Rectal smooth muscle tissue (tissue), 1 donor: Measurements from ENCODE around the gene ZCCHC7.

Experiments used
- H3K27ac ChIP-seq: one replicate; pipeline ENCODE4 v1.7.0; 2013; ENCODE audit warnings: low read depth, low read length, inconsistent platforms
- H3K27me3 ChIP-seq: one replicate; pipeline ENCODE4 v1.7.0; 2013; ENCODE audit warnings: low read length; ENCODE audit not compliant: control insufficient read depth, insufficient read depth
- H3K36me3 ChIP-seq: one replicate; pipeline ENCODE4 v1.7.0; 2013; ENCODE audit warnings: low read length; ENCODE audit not compliant: control insufficient read depth, insufficient read depth
- H3K4me1 ChIP-seq: one replicate; pipeline ENCODE4 v1.7.0; 2013; ENCODE audit warnings: low read length; ENCODE audit not compliant: control insufficient read depth, insufficient read depth
- H3K4me3 ChIP-seq: one replicate; pipeline ENCODE4 v1.7.0; 2013; ENCODE audit warnings: low read length
- H3K9ac ChIP-seq: one replicate; pipeline ENCODE4 v1.7.0; 2013; ENCODE audit warnings: low read length

Gene ZCCHC7

GRCh38 chr9:37372839-37373238, 252.5 kb downstream of the ZCCHC7 start:
- no peak overlapping the region for H3K27ac ChIP-seq
- no peaks in the 10 kb centered on the region for H3K4me1 ChIP-seq
- H3K9ac ChIP-seq, result no peak overlapping the region
- no peak overlapping the region for H3K4me3 ChIP-seq
- no peaks in the 10 kb centered on the region for H3K36me3 ChIP-seq
- H3K27me3 ChIP-seq, result peaks cover 3% of the 10 kb centered on the region

GRCh38 chr9:37373621-37374020, 253.2 kb downstream of the ZCCHC7 start:
- Histone ChIP-seq H3K4me1 (no peaks in the 10 kb centered on the region), H3K27ac (no peak overlapping the region), H3K9ac (no peak overlapping the region)

DNA sequence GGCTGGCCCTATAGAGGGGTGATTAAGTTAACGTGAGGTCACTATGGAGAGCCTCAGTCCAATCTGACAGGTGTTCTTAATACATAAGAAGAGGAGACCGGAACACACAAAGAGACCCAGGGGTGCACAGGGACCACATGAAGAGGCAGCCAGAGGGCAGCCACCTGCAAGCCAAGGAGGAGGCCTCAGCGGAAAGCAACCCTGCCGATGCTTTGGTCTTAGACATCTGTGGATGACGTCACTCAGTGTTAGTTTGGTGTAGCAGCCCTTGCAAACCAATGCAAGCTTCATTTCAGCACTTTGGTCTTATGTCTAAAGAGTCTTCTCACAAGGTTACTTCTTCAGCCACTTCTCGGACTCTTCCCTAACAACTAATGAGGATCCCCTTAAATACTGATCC, 254.5 kb downstream of the ZCCHC7 start:
- H3K4me1 ChIP-seq, result no peaks in the 10 kb centered on the region
- H3K36me3 ChIP-seq, result no peaks in the 10 kb centered on the region
- H3K4me3 ChIP-seq, result no peak overlapping the region
- H3K27me3 ChIP-seq, result peaks cover 3% of the 10 kb centered on the region
- H3K27ac ChIP-seq, result no peak overlapping the region
- H3K9ac ChIP-seq, result no peak overlapping the region

More at GRCh38 chr9:37373621-37374020, 253.2 kb downstream of the ZCCHC7 start:
- no peak overlapping the region for H3K4me3 ChIP-seq
- no peaks in the 10 kb centered on the region for H3K36me3 ChIP-seq
- H3K27me3 ChIP-seq, result peaks cover 3% of the 10 kb centered on the region

DNA sequence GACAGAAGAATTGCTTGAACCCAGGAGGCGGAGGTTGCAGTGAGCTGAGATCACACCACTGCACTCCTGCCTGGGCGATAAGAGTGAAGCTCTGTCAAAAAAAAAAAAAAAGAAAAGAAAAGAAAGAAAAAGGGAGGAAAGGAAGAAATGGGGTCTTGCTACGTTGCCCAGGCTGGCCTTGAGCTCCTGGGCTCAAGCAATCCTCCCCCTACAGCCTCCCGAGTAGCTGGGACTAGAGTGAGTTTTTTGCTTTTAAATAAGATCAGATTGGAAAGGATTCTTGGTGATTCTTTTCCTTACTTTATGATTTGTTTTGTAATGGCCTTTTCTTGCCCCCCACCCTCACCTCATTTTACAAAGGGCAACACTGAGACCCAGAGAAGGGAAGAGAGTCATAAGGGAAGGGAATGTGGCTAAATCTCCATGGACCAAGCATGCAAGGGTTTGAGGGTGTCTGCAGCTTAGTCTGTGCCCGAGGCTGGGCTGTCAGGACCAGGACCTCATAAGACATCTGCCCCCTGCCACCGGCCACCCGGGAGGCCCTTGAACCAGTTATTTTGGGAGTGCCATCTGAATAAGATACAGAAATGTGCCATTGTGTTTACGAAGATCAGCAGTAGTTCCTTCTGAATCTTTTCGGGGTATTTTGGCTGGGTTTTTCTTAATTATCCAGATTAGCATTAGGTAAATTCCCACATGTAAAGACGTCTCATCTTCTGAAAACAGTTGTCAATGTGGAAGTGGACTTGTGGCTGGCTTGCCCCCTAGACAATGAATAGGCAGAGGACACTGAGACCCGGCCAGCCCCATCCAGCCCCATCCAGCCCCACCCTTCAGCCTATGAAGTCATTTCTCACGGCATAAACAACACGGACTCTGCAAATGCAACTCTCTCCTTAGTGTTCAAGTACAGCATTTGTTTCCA, 257.6 kb downstream of the ZCCHC7 start:
- Histone ChIP-seq H3K36me3 (no peaks in the 10 kb centered on the region), H3K4me3 (no peak overlapping the region), H3K27me3 (peaks cover 3% of the 10 kb centered on the region), H3K27ac (no peak overlapping the region), H3K9ac (no peak overlapping the region), H3K4me1 (no peaks in the 10 kb centered on the region)

GRCh38 chr9:37378613-37379004, 258.2 kb downstream of the ZCCHC7 start:
- Histone ChIP-seq H3K4me1 (no peaks in the 10 kb centered on the region), H3K27me3 (peaks cover 3% of the 10 kb centered on the region), H3K27ac (no peak overlapping the region), H3K4me3 (no peak overlapping the region), H3K9ac (no peak overlapping the region), H3K36me3 (no peaks in the 10 kb centered on the region)

DNA sequence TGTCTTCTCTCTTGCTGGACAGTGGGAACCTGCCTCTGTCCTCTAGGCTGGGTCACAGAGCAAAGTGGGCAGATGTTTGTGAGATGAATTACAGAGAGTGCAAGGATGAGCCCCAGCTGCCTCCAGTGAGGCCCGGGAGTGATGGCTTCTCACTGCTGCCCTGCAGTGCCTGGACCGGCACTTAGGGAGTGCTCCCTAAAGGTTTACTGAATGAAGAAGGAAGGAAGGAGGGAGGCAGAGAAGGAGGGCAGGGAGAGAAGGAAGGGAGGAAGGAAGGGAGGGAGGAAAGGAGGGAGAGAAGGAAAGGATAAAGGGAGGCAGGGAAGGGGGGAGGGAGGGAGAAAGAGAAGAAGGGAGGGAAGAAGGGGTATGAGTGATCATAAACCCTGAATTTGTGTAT, 259.5 kb downstream of the ZCCHC7 start:
- no peaks in the 10 kb centered on the region for H3K4me1 ChIP-seq
- no peak overlapping the region for H3K4me3 ChIP-seq
- H3K27me3 ChIP-seq, result peaks cover 3% of the 10 kb centered on the region
- no peak overlapping the region for H3K27ac ChIP-seq
- H3K36me3 ChIP-seq, result no peaks in the 10 kb centered on the region
- no peak overlapping the region for H3K9ac ChIP-seq

- H3K27me3 ChIP-seq, result peaks cover 3% of the 10 kb centered on the region
- no peak overlapping the region for H3K4me3 ChIP-seq
- no peak overlapping the region for H3K9ac ChIP-seq
- H3K36me3 ChIP-seq, result no peaks in the 10 kb centered on the region
- H3K27ac ChIP-seq, result no peak overlapping the region
- H3K4me1 ChIP-seq, result no peaks in the 10 kb centered on the region
These were observed 260.2 kb downstream of the ZCCHC7 start for GRCh38 chr9:37380570-37380969.

DNA sequence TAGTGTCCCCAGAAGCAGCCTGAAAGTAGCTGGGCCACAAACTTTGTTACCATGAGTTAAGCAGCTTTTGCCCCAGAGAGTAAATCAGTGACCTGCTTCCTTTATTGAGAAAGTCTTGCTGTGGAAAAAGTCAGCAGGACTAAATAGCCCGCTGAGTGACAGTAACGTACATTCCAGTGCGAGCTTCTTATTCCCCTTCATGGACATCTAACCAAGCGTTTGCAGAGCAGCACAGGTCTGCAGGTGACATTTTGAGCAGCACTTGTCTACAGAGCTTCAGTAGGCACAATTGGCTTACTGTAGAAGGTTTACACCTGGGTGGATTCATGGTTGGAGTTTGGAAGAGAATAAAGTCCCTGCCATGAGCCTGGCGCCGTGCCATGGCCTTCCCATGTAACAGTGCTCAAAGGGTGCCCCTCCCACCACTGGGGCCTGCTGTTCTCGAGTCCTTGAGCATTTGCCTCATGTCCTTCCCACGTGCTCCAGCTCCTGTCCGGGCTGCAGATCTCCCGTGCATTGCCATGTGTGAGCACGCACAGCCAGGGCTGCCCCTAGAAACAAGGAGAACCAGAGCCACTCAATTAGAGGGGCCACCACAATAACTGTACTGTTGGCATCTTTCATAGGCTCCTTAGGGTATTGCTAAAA, 260.8 kb downstream of the ZCCHC7 start:
- Histone ChIP-seq H3K27me3 (peaks cover 3% of the 10 kb centered on the region), H3K4me1 (no peaks in the 10 kb centered on the region), H3K9ac (no peak overlapping the region), H3K36me3 (no peaks in the 10 kb centered on the region), H3K4me3 (no peak overlapping the region), H3K27ac (no peak overlapping the region)

DNA sequence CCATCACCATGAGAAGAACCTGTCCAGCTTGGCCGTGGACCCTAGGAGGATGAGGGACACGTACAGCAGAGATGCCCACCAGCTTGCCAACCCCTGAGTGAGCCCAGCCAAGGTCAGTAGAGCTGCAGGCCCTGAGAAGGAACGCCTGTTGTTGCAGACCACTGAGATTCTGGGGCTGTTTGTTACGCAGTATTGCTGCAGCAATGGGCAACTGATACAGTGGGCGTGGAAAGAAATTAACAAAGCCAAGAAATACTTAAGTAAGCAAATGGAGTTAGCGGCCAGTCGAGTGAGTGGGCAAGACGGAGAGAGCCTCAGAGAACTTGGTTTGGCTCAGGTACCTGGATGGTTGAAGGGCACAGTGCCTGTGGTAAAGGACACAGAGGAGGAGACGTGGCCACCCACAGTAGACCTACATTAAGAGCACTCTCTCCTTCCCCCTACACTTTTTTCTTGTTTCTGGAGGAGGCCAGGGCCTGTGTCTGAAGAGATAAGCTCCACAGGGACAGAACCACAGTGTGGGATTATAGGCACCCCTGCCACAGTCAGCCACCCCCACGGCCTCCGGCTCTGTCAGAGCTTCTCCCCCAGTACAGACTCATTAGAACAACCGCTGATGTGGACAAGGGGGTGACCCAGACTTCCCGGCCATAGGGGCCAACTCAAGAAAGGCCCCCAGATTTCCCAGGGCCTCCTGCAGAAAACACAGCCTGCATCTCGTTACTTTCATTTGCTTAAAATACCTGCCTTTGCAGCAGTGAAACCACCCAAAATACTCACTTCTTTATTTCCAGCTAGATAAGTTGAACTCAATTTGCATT, 262.0 kb downstream of the ZCCHC7 start:
- no peak overlapping the region for H3K4me3 ChIP-seq
- H3K36me3 ChIP-seq, result no peaks in the 10 kb centered on the region
- H3K9ac ChIP-seq, result no peak overlapping the region
- no peaks in the 10 kb centered on the region for H3K27me3 ChIP-seq
- H3K27ac ChIP-seq, result no peak overlapping the region
- no peaks in the 10 kb centered on the region for H3K4me1 ChIP-seq

GRCh38 chr9:37382982-37383357, 262.6 kb downstream of the ZCCHC7 start:
- H3K27me3 ChIP-seq, result no peaks in the 10 kb centered on the region
- H3K27ac ChIP-seq, result no peak overlapping the region
- no peaks in the 10 kb centered on the region for H3K4me1 ChIP-seq
- H3K9ac ChIP-seq, result no peak overlapping the region
- no peak overlapping the region for H3K4me3 ChIP-seq
- H3K36me3 ChIP-seq, result no peaks in the 10 kb centered on the region

GRCh38 chr9:37383393-37383792, 263.0 kb downstream of the ZCCHC7 start:
- Histone ChIP-seq H3K27me3 (no peaks in the 10 kb centered on the region), H3K36me3 (no peaks in the 10 kb centered on the region), H3K27ac (no peak overlapping the region), H3K9ac (no peak overlapping the region), H3K4me3 (no peak overlapping the region), H3K4me1 (no peaks in the 10 kb centered on the region)
